Osteoblast (primary cell): ENCODE results near the gene TNFRSF4. TPM values are rescaled to one million over a fixed set of nuclear protein-coding genes. Genes with fewer than 3 reads are reported as not detected.
A peak's percentile ranks its signal among the peaks of the same experiment; 100 is the strongest.

Source experiments
- DNase-seq: peaks from one replicate; pipeline ENCODE4 v3.0.0; 2011; ENCODE audit warnings: low spot score, mixed read lengths; ENCODE audit not compliant: insufficient read length; ENCODE audit errors: missing footprints
- H2AFZ ChIP-seq: 2 replicates; pipeline ENCODE4 v1.6.0; 2011; ENCODE audit warnings: mild to moderate bottlenecking, low read length
- H3K27ac ChIP-seq: 2 replicates; pipeline ENCODE4 v1.5.1; 2011; ENCODE audit warnings: mild to moderate bottlenecking, low read depth, low read length, moderate library complexity
- H3K27me3 ChIP-seq: 2 replicates; pipeline ENCODE4 v1.6.0; 2012; ENCODE audit warnings: mild to moderate bottlenecking, control low read depth, inconsistent platforms, low read length, moderate library complexity; ENCODE audit not compliant: insufficient read depth
- H3K36me3 ChIP-seq: 2 replicates; pipeline ENCODE4 v1.5.1; 2011; ENCODE audit warnings: mild to moderate bottlenecking, low read length, control low read depth, moderate library complexity; ENCODE audit not compliant: insufficient read depth
- H3K4me1 ChIP-seq: 2 replicates; pipeline ENCODE4 v1.5.1; 2011; ENCODE audit warnings: mild to moderate bottlenecking, low read length, control low read depth, moderate library complexity; ENCODE audit not compliant: insufficient read depth
- H3K4me2 ChIP-seq: 2 replicates; pipeline ENCODE4 v1.6.0; 2011; ENCODE audit warnings: mild to moderate bottlenecking, low read length; ENCODE audit not compliant: insufficient read depth
- H3K4me3 ChIP-seq: fragments of 200-600 bp; sonication (generic); 3 replicates; pipeline ENCODE4 v1.5.1; 2012; ENCODE audit warnings: mild to moderate bottlenecking, low read length, inconsistent platforms; ENCODE audit not compliant: insufficient read depth
- H3K79me2 ChIP-seq: 2 replicates; pipeline ENCODE4 v1.6.0; 2012; ENCODE audit warnings: mild to moderate bottlenecking, low read length, control low read depth, inconsistent platforms; ENCODE audit not compliant: insufficient read depth
- H3K9me3 ChIP-seq: 2 replicates; pipeline ENCODE4 v1.5.1; 2011; ENCODE audit warnings: low read depth, low read length, control low read depth
- H4K20me1 ChIP-seq: 2 replicates; pipeline ENCODE4 v1.6.0; 2012; ENCODE audit warnings: mild to moderate bottlenecking, low read length, control low read depth; ENCODE audit not compliant: insufficient read depth
- total RNA-seq: library from RNA; depleted of rRNA; stranded (reverse); fragments of >200 nt; gene quantifications from 2 replicates; pipeline ENCODE4 v1.2.3, GENCODE V29; 2012
- TF ChIP-seq, protein P1 (sequence below): IDR thresholded peaks from 2 replicates; pipeline ENCODE4 v1.5.1; 2011; ENCODE audit warnings: mild to moderate bottlenecking, low read depth, low read length, moderate library complexity; ENCODE audit errors: extremely low read depth

Gene TNFRSF4
- total RNA-seq, 1 donor: under 0.01 TPM

DNA sequence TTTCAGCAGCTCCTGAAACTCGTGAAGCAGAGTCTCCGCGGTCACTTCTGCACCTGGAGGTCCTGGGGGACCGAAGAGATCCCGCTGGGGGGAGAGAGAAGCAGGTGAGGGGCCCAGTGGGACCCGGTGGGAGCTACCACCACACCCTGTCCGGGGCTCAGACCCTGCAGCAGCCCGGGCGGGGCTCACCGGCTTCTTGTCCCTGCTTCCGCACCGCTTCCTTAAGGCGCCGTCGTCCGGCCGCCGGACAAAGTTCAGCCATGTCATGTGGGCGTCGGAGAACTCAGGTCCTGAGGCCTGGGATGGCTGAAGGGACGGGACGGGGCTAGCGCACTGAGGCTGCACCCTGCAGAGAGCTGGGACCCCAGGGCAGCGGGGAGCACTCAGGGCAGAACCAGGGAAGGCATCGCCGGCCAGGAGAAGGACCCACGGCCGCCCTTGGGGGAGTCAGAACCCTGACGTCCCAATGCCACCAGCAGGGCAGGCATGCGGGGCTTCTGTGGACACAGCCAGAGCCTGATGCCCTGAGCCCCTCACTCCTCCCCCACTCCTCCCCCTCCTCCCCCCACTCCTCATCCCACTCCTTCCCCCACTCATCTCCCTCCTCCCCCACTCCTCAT is 30.3 kb upstream of the TNFRSF4 start:
- H3K79me2 ChIP-seq: no peaks in the 10 kb centered on the region
- H3K4me2 ChIP-seq: no peak overlapping the region
- H3K27ac ChIP-seq: no peak overlapping the region
- peak; percentile 81 for DNase-seq
- no peaks in the 10 kb centered on the region for H3K4me1 ChIP-seq
- TF ChIP-seq, protein P1, sequence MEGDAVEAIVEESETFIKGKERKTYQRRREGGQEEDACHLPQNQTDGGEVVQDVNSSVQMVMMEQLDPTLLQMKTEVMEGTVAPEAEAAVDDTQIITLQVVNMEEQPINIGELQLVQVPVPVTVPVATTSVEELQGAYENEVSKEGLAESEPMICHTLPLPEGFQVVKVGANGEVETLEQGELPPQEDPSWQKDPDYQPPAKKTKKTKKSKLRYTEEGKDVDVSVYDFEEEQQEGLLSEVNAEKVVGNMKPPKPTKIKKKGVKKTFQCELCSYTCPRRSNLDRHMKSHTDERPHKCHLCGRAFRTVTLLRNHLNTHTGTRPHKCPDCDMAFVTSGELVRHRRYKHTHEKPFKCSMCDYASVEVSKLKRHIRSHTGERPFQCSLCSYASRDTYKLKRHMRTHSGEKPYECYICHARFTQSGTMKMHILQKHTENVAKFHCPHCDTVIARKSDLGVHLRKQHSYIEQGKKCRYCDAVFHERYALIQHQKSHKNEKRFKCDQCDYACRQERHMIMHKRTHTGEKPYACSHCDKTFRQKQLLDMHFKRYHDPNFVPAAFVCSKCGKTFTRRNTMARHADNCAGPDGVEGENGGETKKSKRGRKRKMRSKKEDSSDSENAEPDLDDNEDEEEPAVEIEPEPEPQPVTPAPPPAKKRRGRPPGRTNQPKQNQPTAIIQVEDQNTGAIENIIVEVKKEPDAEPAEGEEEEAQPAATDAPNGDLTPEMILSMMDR: no peak
- no peak overlapping the region for H2AFZ ChIP-seq
- H3K27me3 ChIP-seq: peaks cover 4% of the 10 kb centered on the region
- H3K36me3 ChIP-seq: no peaks in the 10 kb centered on the region
- peaks cover 6% of the 10 kb centered on the region for H4K20me1 ChIP-seq
- no peaks in the 10 kb centered on the region for H3K9me3 ChIP-seq
- no peak overlapping the region for H3K4me3 ChIP-seq

DNA sequence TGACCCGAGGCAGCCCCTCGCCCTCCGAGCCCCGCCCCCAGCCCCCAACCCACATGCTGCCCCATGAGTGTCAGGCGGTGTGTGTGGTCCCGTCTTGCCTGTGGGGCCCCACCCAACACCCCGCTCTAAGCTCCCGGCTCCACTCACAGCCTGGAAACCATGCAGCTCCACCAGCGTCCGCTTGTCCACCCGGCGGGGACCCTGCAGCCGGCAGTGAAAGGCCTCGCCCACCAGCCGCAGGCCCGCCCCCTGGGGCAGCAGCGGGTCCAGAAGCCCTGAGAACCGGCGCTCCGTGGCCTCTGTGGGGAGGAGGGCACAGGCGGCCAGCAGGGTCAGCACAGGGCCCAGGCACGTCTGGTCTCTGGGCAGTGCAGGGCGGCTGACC is 29.8 kb upstream of the TNFRSF4 start:
- Histone ChIP-seq H3K4me3 (no peak overlapping the region), H2AFZ (no peak overlapping the region), H3K9me3 (no peaks in the 10 kb centered on the region), H3K79me2 (no peaks in the 10 kb centered on the region), H3K27ac (no peak overlapping the region), H3K4me1 (no peaks in the 10 kb centered on the region), H4K20me1 (peaks cover 6% of the 10 kb centered on the region), H3K36me3 (no peaks in the 10 kb centered on the region), H3K27me3 (peaks cover 9% of the 10 kb centered on the region), H3K4me2 (no peak overlapping the region)
- TF ChIP-seq, protein P1: no peak
- DNase-seq: peak; percentile 88

DNA sequence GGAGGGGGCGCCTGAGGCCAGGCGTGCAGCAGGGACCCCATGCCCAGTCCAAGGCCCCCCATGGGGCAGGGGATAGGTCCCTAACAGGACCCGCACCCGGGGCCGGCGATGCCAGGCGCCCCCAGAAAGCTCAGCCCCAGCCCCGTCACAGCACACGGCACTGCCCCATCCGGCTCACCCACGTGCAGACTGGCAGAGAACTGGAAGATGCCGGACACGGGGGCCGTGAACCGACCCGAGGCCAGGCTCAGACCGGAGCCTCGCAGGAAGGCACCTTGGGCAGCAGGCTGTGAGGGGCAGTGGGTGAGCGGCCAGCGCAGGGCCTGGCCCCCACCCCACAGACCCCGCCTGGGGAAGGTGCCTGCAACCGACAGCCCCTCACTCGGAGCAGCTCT is 29.3 kb upstream of the TNFRSF4 start:
- Histone ChIP-seq H3K9me3 (no peaks in the 10 kb centered on the region), H2AFZ (no peak overlapping the region), H3K36me3 (no peaks in the 10 kb centered on the region), H4K20me1 (peaks cover 6% of the 10 kb centered on the region), H3K4me3 (no peak overlapping the region), H3K79me2 (no peaks in the 10 kb centered on the region), H3K4me2 (no peak overlapping the region), H3K27me3 (peaks cover 13% of the 10 kb centered on the region), H3K4me1 (no peaks in the 10 kb centered on the region), H3K27ac (no peak overlapping the region)
- peak; percentile 90 for DNase-seq
- TF ChIP-seq, protein P1: no peak

- no peak overlapping the region for H2AFZ ChIP-seq
- DNase-seq: no peak
- H3K27ac ChIP-seq: no peak overlapping the region
- no peaks in the 10 kb centered on the region for H3K36me3 ChIP-seq
- H3K9me3 ChIP-seq: no peaks in the 10 kb centered on the region
- H4K20me1 ChIP-seq: peaks cover 6% of the 10 kb centered on the region
- H3K27me3 ChIP-seq: peaks cover 19% of the 10 kb centered on the region
- no peaks in the 10 kb centered on the region for H3K4me1 ChIP-seq
- H3K4me3 ChIP-seq: no peak overlapping the region
- no peaks in the 10 kb centered on the region for H3K79me2 ChIP-seq
- TF ChIP-seq, protein P1: no peak
- no peak overlapping the region for H3K4me2 ChIP-seq
These were observed 28.7 kb upstream of the TNFRSF4 start for GRCh38 chr1:1242461-1243265.
